Aortic smooth muscle cell (primary cell): Measurements from ENCODE around the gene TEX54. TPM values are rescaled to one million over a fixed set of nuclear protein-coding genes. Genes with fewer than 3 reads are reported as not detected.

ENCODE experiments used
- total RNA-seq: library from RNA; depleted of rRNA; stranded (reverse); fragments of >200 nt; gene quantifications from 2 replicates; pipeline ENCODE4 v1.2.3, GENCODE V29; 2014

TEX54 gene
- not detected in 2 replicates for total RNA-seq

GRCh38 chr11:62832336-62833234 lies at the start of gene TEX54:
Gene TEX54 (minus strand): TSS chr11:62832841.

DNA sequence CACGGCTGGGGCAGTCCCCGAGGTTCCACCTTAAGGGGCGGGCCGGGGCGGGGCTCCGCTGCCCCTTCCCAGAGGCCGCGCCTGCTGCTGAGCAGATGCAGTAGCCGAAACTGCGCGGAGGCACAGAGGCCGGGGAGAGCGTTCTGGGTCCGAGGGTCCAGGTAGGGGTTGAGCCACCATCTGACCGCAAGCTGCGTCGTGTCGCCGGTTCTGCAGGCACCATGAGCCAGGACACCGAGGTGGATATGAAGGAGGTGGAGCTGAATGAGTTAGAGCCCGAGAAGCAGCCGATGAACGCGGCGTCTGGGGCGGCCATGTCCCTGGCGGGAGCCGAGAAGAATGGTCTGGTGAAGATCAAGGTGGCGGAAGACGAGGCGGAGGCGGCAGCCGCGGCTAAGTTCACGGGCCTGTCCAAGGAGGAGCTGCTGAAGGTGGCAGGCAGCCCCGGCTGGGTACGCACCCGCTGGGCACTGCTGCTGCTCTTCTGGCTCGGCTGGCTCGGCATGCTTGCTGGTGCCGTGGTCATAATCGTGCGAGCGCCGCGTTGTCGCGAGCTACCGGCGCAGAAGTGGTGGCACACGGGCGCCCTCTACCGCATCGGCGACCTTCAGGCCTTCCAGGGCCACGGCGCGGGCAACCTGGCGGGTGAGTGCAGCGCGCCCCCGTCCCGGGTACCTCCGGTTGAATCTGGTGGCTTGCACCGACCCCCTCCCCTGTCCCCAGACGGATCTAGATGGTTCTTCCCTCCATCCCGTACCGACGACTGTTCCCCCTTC lies 48.4 kb upstream of the TEX54 start, which contains the start of gene SLC3A2:
SLC3A2 (plus strand) TSS at position 94 of the 776 bp plus-strand sequence; CDS start at position 222, 128 bp downstream.

DNA sequence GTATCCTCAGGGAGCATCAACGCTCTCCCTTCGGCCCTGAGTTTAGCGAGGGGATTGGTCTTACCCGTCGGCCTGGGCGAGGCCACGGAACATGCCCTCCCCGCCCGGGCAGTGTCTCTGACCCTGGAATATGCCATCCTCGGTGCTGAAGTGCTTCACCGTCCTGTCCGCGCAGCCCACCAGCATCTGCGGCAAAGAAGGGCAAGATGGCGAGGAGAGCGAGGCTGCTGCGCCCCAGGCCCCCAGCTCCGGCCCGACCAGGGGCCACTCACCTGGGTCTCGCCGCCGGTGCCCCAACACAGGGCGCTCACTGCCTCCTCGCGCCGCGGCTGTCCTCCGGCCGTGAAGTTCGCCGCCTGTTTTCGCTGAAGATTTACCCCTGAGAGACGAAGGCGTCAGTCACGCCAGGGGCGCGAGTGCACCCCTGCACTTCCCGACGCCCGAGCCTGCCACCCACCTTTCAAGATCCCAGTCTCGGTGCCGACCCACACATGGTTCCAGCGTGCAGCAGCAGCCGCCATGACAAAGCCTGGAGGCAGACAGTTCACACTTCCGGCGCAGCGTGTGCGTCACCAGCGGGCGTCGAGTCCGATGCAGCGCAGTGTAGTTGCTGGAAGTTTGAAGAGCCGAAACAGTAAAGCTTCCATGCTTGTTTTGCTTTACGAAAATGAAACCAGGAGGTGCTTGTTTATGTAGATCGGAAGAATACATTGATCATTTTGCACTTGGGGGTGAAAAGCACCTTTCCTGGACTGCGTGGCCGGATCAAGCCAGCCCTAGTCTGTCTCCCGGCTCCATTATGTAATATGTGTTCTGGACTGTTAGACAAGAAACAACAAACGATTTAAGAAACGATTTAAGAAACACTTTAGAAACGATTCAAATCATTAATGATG lies 6.7 kb upstream of the TEX54 start, which contains the start of gene WDR74:
WDR74 (minus strand) TSS at position 541 of the 896 bp plus-strand sequence; CDS start at position 521, 20 bp downstream.

GRCh38 chr11:62831520-62832335 lies 913 bp downstream of the TEX54 start, which contains the start of gene STX5:
Gene STX5 (minus strand): TSS chr11:62832051. CDS start chr11:62831243, 808 bp downstream.

DNA sequence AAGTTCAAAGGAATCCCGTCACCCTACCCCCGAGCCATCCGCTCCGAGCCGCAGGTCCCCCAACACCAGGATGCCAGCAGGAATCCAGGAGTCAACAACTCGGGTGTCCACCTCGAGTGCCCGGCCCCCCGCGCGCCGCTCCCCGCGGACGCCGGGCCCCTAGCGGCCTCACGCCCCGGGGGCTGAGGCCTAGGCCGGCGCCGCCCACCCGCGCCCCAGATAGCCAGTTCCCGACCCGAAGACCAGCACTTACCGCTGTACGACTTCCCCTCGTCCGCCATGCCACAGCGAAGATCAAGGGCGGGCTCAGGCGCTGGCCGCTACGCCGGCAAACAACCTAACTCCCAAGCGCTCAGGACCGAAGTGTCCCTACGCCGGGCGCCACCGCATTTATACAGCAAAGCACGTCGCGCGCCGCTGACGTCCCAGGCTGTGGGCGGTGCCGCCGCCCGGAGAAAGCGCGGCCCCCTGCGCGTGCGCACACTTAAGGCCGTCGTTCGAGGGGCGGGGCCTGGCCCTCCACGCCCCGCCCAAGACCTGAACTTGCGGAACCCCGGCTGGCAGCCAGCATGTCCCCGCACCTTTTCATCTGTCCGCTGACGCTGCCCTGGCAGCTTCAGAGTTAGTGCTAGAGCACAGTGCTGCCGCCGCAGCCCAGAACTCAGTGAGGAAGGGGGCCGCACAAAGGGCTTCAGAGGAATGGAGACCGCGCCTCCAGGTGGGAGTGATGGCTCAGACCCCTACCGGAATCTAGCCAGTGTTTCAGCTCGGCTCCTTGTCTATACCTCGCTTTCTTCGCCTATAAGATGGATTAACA lies 27.4 kb downstream of the TEX54 start, which contains the start of gene NXF1:
NXF1 (minus strand) TSS at position 365 of the 817 bp plus-strand sequence; CDS start at position 281, 84 bp downstream.

GRCh38 chr11:62791501-62792201 lies 41.0 kb downstream of the TEX54 start, which contains the start of gene TMEM223:
Gene TMEM223 (minus strand): TSS chr11:62792006. CDS start chr11:62791994, 12 bp downstream.

DNA sequence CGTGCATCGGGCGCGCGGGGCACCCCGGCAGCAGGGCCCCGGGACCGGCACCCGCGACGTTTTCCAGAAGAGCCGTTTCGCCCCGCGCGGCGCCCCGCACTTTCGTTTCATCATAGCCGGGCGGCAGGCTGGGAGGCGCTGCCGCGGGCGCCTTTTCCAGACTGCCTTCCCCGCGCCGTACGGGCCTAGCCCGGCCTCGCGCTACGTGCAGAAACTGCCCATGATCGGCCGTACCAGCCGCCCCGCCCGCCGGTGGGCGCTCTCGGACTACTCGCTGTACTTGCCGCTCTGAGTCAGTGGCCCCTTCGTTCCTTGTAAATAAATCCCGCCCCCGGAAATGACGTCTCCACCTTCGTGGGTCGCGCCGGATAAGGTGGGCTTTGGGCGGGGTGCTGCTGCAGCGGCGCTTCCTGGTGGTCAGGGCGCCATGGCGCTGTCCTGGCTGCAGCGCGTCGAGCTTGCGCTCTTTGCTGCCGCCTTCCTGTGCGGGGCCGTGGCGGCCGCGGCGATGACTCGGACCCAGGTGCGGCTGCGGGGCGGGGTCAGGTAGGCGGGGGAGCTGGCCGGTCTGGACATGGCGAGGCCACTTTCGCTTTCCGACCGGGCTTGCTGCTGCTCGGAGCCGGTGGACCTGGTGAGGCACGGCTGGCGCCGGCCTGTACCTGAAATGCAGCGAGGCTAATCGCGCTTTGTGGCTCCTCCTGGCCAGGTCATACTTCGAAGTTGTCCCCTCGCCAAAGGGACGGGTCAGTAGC lies 45.5 kb downstream of the TEX54 start, which contains the start of gene TMEM179B:
TMEM179B (plus strand) TSS at position 398 of the 755 bp plus-strand sequence; CDS start at position 428, 30 bp downstream.

Other genes with a start within 250 kb of the TEX54 start
- gene TUT1, start 241.3 kb downstream of the TEX54 start, total RNA-seq = 5.4 and 6.4 TPM in 2 replicates
- 102 and 120 TPM in 2 replicates for gene MTA2, start 231.0 kb downstream of the TEX54 start, total RNA-seq
- 20.9 and 25.7 TPM in 2 replicates for gene EML3, start 220.1 kb downstream of the TEX54 start, total RNA-seq
- gene ROM1, start 219.6 kb downstream of the TEX54 start, total RNA-seq = 10.3 and 10.6 TPM in 2 replicates
- gene B3GAT3, start 210.9 kb downstream of the TEX54 start, total RNA-seq = 32.6 and 39.9 TPM in 2 replicates
- gene GANAB, start 186.2 kb downstream of the TEX54 start, total RNA-seq = 243 and 244 TPM in 2 replicates
- 16.8 and 22.2 TPM in 2 replicates for gene INTS5, start 179.5 kb downstream of the TEX54 start, total RNA-seq
- 32.3 and 46.8 TPM in 2 replicates for gene C11orf98, start 167.6 kb downstream of the TEX54 start, total RNA-seq
- 4.9 and 9.1 TPM in 2 replicates for gene CSKMT, start 167.5 kb downstream of the TEX54 start, total RNA-seq
- gene UQCC3, start 161.2 kb downstream of the TEX54 start, total RNA-seq = 11.9 and 15.1 TPM in 2 replicates
- gene LBHD1, start 160.6 kb downstream of the TEX54 start, total RNA-seq = 2.4 and 2.8 TPM in 2 replicates
- gene UBXN1, start 153.8 kb downstream of the TEX54 start, total RNA-seq = 134 and 158 TPM in 2 replicates
- 3.3 and 3.4 TPM in 2 replicates for gene LRRN4CL, start 143.3 kb downstream of the TEX54 start, total RNA-seq
- gene BSCL2, start 125.4 kb downstream of the TEX54 start, total RNA-seq = 57.1 and 67.2 TPM in 2 replicates
- gene GNG3, start 125.2 kb downstream of the TEX54 start, total RNA-seq = not detected in 2 replicates
- 12.6 and 14.9 TPM in 2 replicates for gene HNRNPUL2, start 105.4 kb downstream of the TEX54 start, total RNA-seq
- 28.5 and 31.1 TPM in 2 replicates for gene TTC9C, start 104.4 kb downstream of the TEX54 start, total RNA-seq
- gene ZBTB3, start 78.7 kb downstream of the TEX54 start, total RNA-seq = 11.0 and 11.2 TPM in 2 replicates
- gene POLR2G, start 71.3 kb downstream of the TEX54 start, total RNA-seq = 97.0 and 98.7 TPM in 2 replicates
- gene TAF6L, start 61.4 kb downstream of the TEX54 start, total RNA-seq = 16.2 and 17.6 TPM in 2 replicates
- 24.3 and 24.4 TPM in 2 replicates for gene TMEM179B, start 45.4 kb downstream of the TEX54 start, total RNA-seq
- gene TMEM223, start 40.8 kb downstream of the TEX54 start, total RNA-seq = 13.2 and 15.1 TPM in 2 replicates
- 15.5 and 21.6 TPM in 2 replicates for gene NXF1, start 27.4 kb downstream of the TEX54 start, total RNA-seq
- 41.7 and 42.4 TPM in 2 replicates for gene STX5, start 790 bp downstream of the TEX54 start, total RNA-seq
- gene WDR74, start 6.7 kb upstream of the TEX54 start, total RNA-seq = 31.3 and 49.8 TPM in 2 replicates
- gene SLC3A2, start 48.1 kb upstream of the TEX54 start, total RNA-seq = 175 and 242 TPM in 2 replicates
- gene CHRM1, start 88.5 kb upstream of the TEX54 start, total RNA-seq = not detected in 2 replicates
- not detected in 2 replicates for gene SLC22A6, start 152.1 kb upstream of the TEX54 start, total RNA-seq
- not detected in 2 replicates for gene SLC22A8, start 183.0 kb upstream of the TEX54 start, total RNA-seq